NB4 (cell line): ENCODE data around the gene IQGAP2.

Source experiments
- CTCF ChIP-seq: IDR thresholded peaks from one replicate; pipeline ENCODE4 v1.5.1; 2012; ENCODE audit warnings: low read depth, low read length
- TF ChIP-seq, protein P1 (sequence below): IDR thresholded peaks from 2 replicates; pipeline ENCODE4 v1.6.1; 2011; ENCODE audit warnings: low read depth, low read length

DNA sequence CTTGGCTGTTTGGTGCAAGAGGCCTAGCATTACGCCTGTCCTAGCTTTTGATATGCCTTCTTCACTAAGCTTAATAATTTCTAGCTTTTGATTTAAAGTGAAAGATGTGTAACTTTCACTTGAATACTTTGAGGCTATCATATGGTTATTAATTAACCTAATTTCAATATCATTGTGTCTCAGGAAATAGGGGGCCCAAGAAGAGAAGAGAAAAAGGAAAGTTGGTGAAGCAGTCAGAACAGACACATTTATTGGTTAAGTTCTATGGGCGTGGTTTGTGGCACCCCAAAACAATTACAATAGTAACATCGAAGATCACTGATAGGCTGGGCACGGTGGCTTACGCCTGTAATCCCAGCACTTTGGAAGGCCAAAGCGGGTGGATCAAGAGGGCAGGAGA is 261.0 kb downstream of the IQGAP2 start:
- no peak for TF ChIP-seq CTCF
- TF ChIP-seq, protein P1, sequence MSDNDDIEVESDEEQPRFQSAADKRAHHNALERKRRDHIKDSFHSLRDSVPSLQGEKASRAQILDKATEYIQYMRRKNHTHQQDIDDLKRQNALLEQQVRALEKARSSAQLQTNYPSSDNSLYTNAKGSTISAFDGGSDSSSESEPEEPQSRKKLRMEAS: no peak
